Measurements from ENCODE around the gene OPCML.

- no peak for TF ChIP-seq CTCF (IDR thresholded peaks at IDR 0.05; ENCODE audit: poor library complexity, severe bottlenecking)
- TF ChIP-seq EZH2 (IDR thresholded peaks at IDR 0.05; ENCODE audit: borderline replicate concordance, insufficient read depth, low read length, poor library complexity, severe bottlenecking) = no peak
- no peak for TF ChIP-seq RAD21 (conservative IDR thresholded peaks at IDR 0.05)
- TF ChIP-seq POLR2AphosphoS5 (IDR thresholded peaks at IDR 0.05) = no peak
Measured at GRCh38 chr11:132972565-132972964, 559.7 kb downstream of the OPCML start.
